GM23338 (cell line): Measurements from ENCODE around the gene GFER.

Source experiments
- EZH2 ChIP-seq: fragments of 200-600 bp; sonication (generic); IDR thresholded peaks from one replicate; pipeline ENCODE4 v1.8.0; 2017; ENCODE audit warnings: antibody characterized with exemption, mild to moderate bottlenecking, low read depth; ENCODE audit not compliant: unreplicated experiment
- EZH2phosphoT487 ChIP-seq: fragments of 200-600 bp; sonication (generic); IDR thresholded peaks from one replicate; pipeline ENCODE4 v1.8.1; 2018; ENCODE audit warnings: antibody characterized with exemption; ENCODE audit not compliant: unreplicated experiment
- POLR2AphosphoS5 ChIP-seq: IDR thresholded peaks from 2 replicates; pipeline ENCODE4 v1.6.1; 2016; ENCODE audit warnings: antibody characterized with exemption, low read depth
- TF ChIP-seq, protein P1 (sequence below), 2 experiments: fragments of 200-600 bp in 1 of 2; sonication (generic) in 1 of 2; conservative IDR thresholded peaks; 2 replicates each; pipeline versions ENCODE4 v1.5.1 to v1.6.1; 2016 to 2017; ENCODE audit warnings: antibody characterized with exemption in 2 of 2, low read depth in 2 of 2, mild to moderate bottlenecking in 2 of 2, moderate library complexity in 1 of 2
- TF ChIP-seq, protein P2 (sequence below): IDR thresholded peaks from one replicate; pipeline ENCODE4 v1.6.1; 2018; ENCODE audit warnings: antibody characterized with exemption; ENCODE audit not compliant: unreplicated experiment

DNA sequence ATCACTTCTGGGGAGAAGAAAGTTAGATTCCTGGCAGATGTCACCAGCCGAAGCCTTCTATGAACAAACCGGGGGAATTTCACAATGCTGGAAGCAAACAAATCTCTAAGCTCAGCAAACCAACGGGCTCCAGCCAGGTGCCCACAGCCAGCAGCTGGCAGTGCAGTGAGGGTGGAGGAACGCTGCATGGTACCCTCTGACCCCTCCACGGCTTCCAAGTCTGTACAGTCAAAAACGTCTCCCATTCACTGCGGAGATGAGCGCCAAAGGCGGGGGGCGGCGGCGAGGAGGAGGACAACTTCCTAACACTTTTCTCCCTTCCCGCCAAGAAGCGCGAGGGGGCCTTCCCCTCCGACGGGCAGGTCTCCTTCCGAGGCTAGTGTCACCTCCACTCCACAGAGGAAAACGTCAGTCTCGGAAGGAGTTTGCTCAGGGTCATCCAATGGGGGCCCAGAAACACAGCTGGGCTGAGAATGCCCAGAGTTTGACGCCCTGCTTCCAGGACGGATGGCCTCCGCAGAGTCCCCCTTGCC is 24.7 kb downstream of the GFER start:
- TF ChIP-seq, protein P1, sequence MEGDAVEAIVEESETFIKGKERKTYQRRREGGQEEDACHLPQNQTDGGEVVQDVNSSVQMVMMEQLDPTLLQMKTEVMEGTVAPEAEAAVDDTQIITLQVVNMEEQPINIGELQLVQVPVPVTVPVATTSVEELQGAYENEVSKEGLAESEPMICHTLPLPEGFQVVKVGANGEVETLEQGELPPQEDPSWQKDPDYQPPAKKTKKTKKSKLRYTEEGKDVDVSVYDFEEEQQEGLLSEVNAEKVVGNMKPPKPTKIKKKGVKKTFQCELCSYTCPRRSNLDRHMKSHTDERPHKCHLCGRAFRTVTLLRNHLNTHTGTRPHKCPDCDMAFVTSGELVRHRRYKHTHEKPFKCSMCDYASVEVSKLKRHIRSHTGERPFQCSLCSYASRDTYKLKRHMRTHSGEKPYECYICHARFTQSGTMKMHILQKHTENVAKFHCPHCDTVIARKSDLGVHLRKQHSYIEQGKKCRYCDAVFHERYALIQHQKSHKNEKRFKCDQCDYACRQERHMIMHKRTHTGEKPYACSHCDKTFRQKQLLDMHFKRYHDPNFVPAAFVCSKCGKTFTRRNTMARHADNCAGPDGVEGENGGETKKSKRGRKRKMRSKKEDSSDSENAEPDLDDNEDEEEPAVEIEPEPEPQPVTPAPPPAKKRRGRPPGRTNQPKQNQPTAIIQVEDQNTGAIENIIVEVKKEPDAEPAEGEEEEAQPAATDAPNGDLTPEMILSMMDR (conservative IDR thresholded peaks at IDR 0.05; ENCODE audit: low read depth in 2 of 2) = no peak
- TF ChIP-seq POLR2AphosphoS5 = no peak
- no peak for TF ChIP-seq EZH2
- no peak for TF ChIP-seq EZH2phosphoT487
- TF ChIP-seq, protein P2, sequence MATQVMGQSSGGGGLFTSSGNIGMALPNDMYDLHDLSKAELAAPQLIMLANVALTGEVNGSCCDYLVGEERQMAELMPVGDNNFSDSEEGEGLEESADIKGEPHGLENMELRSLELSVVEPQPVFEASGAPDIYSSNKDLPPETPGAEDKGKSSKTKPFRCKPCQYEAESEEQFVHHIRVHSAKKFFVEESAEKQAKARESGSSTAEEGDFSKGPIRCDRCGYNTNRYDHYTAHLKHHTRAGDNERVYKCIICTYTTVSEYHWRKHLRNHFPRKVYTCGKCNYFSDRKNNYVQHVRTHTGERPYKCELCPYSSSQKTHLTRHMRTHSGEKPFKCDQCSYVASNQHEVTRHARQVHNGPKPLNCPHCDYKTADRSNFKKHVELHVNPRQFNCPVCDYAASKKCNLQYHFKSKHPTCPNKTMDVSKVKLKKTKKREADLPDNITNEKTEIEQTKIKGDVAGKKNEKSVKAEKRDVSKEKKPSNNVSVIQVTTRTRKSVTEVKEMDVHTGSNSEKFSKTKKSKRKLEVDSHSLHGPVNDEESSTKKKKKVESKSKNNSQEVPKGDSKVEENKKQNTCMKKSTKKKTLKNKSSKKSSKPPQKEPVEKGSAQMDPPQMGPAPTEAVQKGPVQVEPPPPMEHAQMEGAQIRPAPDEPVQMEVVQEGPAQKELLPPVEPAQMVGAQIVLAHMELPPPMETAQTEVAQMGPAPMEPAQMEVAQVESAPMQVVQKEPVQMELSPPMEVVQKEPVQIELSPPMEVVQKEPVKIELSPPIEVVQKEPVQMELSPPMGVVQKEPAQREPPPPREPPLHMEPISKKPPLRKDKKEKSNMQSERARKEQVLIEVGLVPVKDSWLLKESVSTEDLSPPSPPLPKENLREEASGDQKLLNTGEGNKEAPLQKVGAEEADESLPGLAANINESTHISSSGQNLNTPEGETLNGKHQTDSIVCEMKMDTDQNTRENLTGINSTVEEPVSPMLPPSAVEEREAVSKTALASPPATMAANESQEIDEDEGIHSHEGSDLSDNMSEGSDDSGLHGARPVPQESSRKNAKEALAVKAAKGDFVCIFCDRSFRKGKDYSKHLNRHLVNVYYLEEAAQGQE = no peak
